ENCODE results near the gene DMRTC1B.
"Not testable (repeated sequence)": the region's sequence is repeated elsewhere in the genome, so short reads cannot be mapped to it uniquely, and the experiment has no call there.

- TF ChIP-seq CTCF (IDR thresholded peaks at IDR 0.05; ENCODE audit: low read depth, low read length, missing input control); GABPA (IDR thresholded peaks at IDR 0.05 in 1 of 2, conservative IDR thresholded peaks at IDR 0.05 in 1 of 2); ZBTB33 (IDR thresholded peaks at IDR 0.05); REST (IDR thresholded peaks at IDR 0.05); ATF3 (IDR thresholded peaks at IDR 0.05); EGR1 (IDR thresholded peaks at IDR 0.05; ENCODE audit: low read depth in 2 of 2); TAF1 (conservative IDR thresholded peaks at IDR 0.05); SP1 (IDR thresholded peaks at IDR 0.05); MAX (IDR thresholded peaks at IDR 0.05); YY1 (IDR thresholded peaks at IDR 0.05); HNF4A (conservative IDR thresholded peaks at IDR 0.05); FOXA1 (IDR thresholded peaks at IDR 0.05); RAD21 (IDR thresholded peaks at IDR 0.05): not testable (repeated sequence)
These were observed 739 bp downstream of the DMRTC1B start for GRCh38 chrX:72777467-72777790.

Measured in liver (tissue), 3 donors.